ENCODE data around the gene CCM2L. TPM values are rescaled to one million over a fixed set of nuclear protein-coding genes. Genes with fewer than 3 reads are reported as not detected.

The CCM2L gene
- total and polyA plus RNA-seq, 10 of the 15 experiments (the other 5 are each of a cell fraction or from before 2014, with no cell fraction given): not detected

GRCh38 chr20:32037929-32038328 is 27.7 kb downstream of the CCM2L start:
- ChIA-PET CTCF (interaction anchor here (0.8 to 9.5 kb wide), 4 partner anchors 15 to 51 kb away, joined by 4 to 298 read pairs (median 96); partner anchors contain the start of gene HCK), SMC1A (ENCODE audit: uncharacterized antibody, unreplicated experiment) (interaction anchor here (0.6 to 10.2 kb wide), 5 partner anchors 10 to 53 kb away, joined by 3 to 344 read pairs (median 5); no protein-coding TSS in a partner anchor), RAD21 (ENCODE audit: unreplicated experiment) (interaction anchor here (1.2 to 8.6 kb wide), 3 partner anchors 22 to 87 kb away, joined by 3 to 215 read pairs (median 7); partner anchors contain the start of gene HCK), POLR2A (interaction anchor here (0.5 to 1.0 kb wide), 5 partner anchors 13 to 232 kb away, joined by 3 to 4 read pairs (median 3); no protein-coding TSS in a partner anchor)
- no peak for FAIRE-seq
- no TSS peak for BruUV-seq (replicated peaks)
- in situ Hi-C loops (cut with MboI) (no loop called here), intact Hi-C loops (cut with micrococcal nuclease; ENCODE audit: unreplicated experiment) (no loop called here)
- peaks cover 30% of the 10 kb centered on the region for H3K4me1 ChIP-seq (ENCODE audit: control insufficient read depth, insufficient read depth, low read length)
- 0 out of 2 replicates have a peak, but pooled peaks have one; percentile 48 for TF ChIP-seq CBX5 (IDR thresholded peaks at IDR 0.05; ENCODE audit: low read depth)
- TF ChIP-seq PAX8 (IDR thresholded peaks at IDR 0.05): no peak
- TF ChIP-seq RUNX3 (IDR thresholded peaks at IDR 0.05; ENCODE audit: low read length): peak; percentile 41
- TF ChIP-seq IKZF2 (IDR thresholded peaks at IDR 0.05): peak in 1 of 2 experiments; percentile 34; a peak in 1 of 4 replicates
- 0 out of 2 replicates have a peak, but pooled peaks have one; percentile 28 for TF ChIP-seq NBN (IDR thresholded peaks at IDR 0.05)
- no peak for DNase-seq (ENCODE audit: low read depth, low spot score)
- no peak overlapping the region for H3K27ac ChIP-seq (ENCODE audit: control insufficient read depth, insufficient read depth)
- H2AFZ ChIP-seq (ENCODE audit: control insufficient read depth, low read depth, low read length): no peak overlapping the region
- H4K20me1 ChIP-seq (ENCODE audit: control insufficient read depth, insufficient read depth): no peaks in the 10 kb centered on the region
- ATAC-seq: no peak
- no peak overlapping the region for H3K9ac ChIP-seq (ENCODE audit: control insufficient read depth, insufficient read depth, low read length)
- H3K36me3 ChIP-seq (ENCODE audit: control insufficient read depth in 2 of 2, insufficient read depth in 2 of 2, low read length in 1 of 2): no peaks in the 10 kb centered on the region
- H3K27me3 ChIP-seq (replicated peaks in 1 of 2; ENCODE audit: control insufficient read depth in 2 of 2, insufficient read depth in 2 of 2, low read length in 1 of 2): no peaks in the 10 kb centered on the region; a peak in 1 of 4 replicates
- H3K9me3 ChIP-seq (replicated peaks; ENCODE audit: control insufficient read depth, insufficient read depth, low read length): peaks cover 5% of the 10 kb centered on the region; the same call in 2 of the 3 replicates
- 83% methylated on average over 4 of the region's 4 CpGs for WGBS (ENCODE audit: insufficient coverage, insufficient replicate concordance, low lambda C conversion rate, missing lambda C conversion rate)
- no peak overlapping the region for H3K4me2 ChIP-seq (ENCODE audit: control insufficient read depth, insufficient read depth)
- no peaks in the 10 kb centered on the region for H3K79me2 ChIP-seq (ENCODE audit: control insufficient read depth, insufficient read depth, low read length)
- no peak overlapping the region for H3K4me3 ChIP-seq

- ChIA-PET POLR2A (interaction anchor here (1.1 to 4.9 kb wide), 5 partner anchors 12 to 72 kb away, joined by 3 to 39 read pairs (median 5); partner anchors contain the start of gene HCK), CTCF (interaction anchor here (0.9 to 4.6 kb wide), 6 partner anchors 9 to 90 kb away, joined by 3 to 56 read pairs (median 6); no protein-coding TSS in a partner anchor), RAD21 (ENCODE audit: unreplicated experiment) (interaction anchor here (0.6 to 4.4 kb wide), 8 partner anchors 24 to 245 kb away, joined by 3 to 60 read pairs (median 4); no protein-coding TSS in a partner anchor), SMC1A (ENCODE audit: uncharacterized antibody, unreplicated experiment) (interaction anchor here (0.6 to 4.0 kb wide), 11 partner anchors 9 to 117 kb away, joined by 3 to 47 read pairs (median 3); partner anchors contain the start of gene HCK)
- FAIRE-seq (no peak), ATAC-seq (peak; percentile 86), DNase-seq (ENCODE audit: low read depth, low spot score) (no peak)
- BruUV-seq (replicated peaks): no TSS peak
- Histone ChIP-seq H3K4me2 (ENCODE audit: control insufficient read depth, insufficient read depth) (peak overlapping the region; percentile 65), H2AFZ (ENCODE audit: control insufficient read depth, low read depth, low read length) (peak overlapping the region; percentile 37), H3K9me3 (replicated peaks; ENCODE audit: control insufficient read depth, insufficient read depth, low read length) (peaks cover 5% of the 10 kb centered on the region; the same call in 2 of the 3 replicates), H4K20me1 (ENCODE audit: control insufficient read depth, insufficient read depth) (no peaks in the 10 kb centered on the region), H3K4me1 (ENCODE audit: control insufficient read depth, insufficient read depth, low read length) (peaks cover 15% of the 10 kb centered on the region), H3K4me3 (peak overlapping the region; percentile 53), H3K79me2 (ENCODE audit: control insufficient read depth, insufficient read depth, low read length) (no peaks in the 10 kb centered on the region), H3K27ac (ENCODE audit: control insufficient read depth, insufficient read depth) (peak overlapping the region; percentile 48), H3K27me3 (replicated peaks in 1 of 2; ENCODE audit: control insufficient read depth in 2 of 2, insufficient read depth in 2 of 2, low read length in 1 of 2) (no peaks in the 10 kb centered on the region), H3K36me3 (ENCODE audit: control insufficient read depth in 2 of 2, insufficient read depth in 2 of 2, low read length in 1 of 2) (no peaks in the 10 kb centered on the region), H3K9ac (ENCODE audit: control insufficient read depth, insufficient read depth, low read length) (no peak overlapping the region)
- WGBS (ENCODE audit: insufficient coverage, insufficient replicate concordance, low lambda C conversion rate, missing lambda C conversion rate): 0% methylated on average over 7 of the region's 10 CpGs
- intact Hi-C loops (cut with micrococcal nuclease; ENCODE audit: unreplicated experiment) (no loop called here), in situ Hi-C loops (cut with MboI) (no loop called here)
- peak in 1 of 2 experiments; percentile 19; a peak in 2 of 4 replicates for TF ChIP-seq IKZF2 (IDR thresholded peaks at IDR 0.05)
- peak; percentile 36; the same call in 1 of the 2 replicates for TF ChIP-seq RUNX3 (IDR thresholded peaks at IDR 0.05; ENCODE audit: low read length)
- TF ChIP-seq ZNF687 (IDR thresholded peaks at IDR 0.05): no peak
Observed at GRCh38 chr20:32040142-32040953, 30.1 kb downstream of the CCM2L start.
